IPS-15b (cell line): Measurements from ENCODE around the gene TVP23A.
"Not testable (repeated sequence)": the region's sequence is repeated elsewhere in the genome, so short reads cannot be mapped to it uniquely, and the experiment has no call there.

ENCODE experiments used
- H3K27me3 ChIP-seq: one replicate; pipeline ENCODE4 v1.6.1; 2013; ENCODE audit warnings: low read length; ENCODE audit not compliant: control insufficient read depth, insufficient read depth
- H3K36me3 ChIP-seq: one replicate; pipeline ENCODE4 v1.6.1; 2013; ENCODE audit warnings: low read length; ENCODE audit not compliant: control insufficient read depth, insufficient read depth
- H3K4me1 ChIP-seq: one replicate; pipeline ENCODE4 v1.6.1; 2013; ENCODE audit warnings: mild to moderate bottlenecking, low read length; ENCODE audit not compliant: control insufficient read depth, insufficient read depth
- H3K4me3 ChIP-seq: one replicate; pipeline ENCODE4 v1.5.1; 2013; ENCODE audit warnings: low read depth, low read length
- H3K9ac ChIP-seq: one replicate; pipeline ENCODE4 v1.6.1; 2013; ENCODE audit warnings: low read depth, mild to moderate bottlenecking, low read length
- H3K9me3 ChIP-seq: one replicate; pipeline ENCODE4 v1.6.1; 2013; ENCODE audit warnings: mild to moderate bottlenecking, low read length; ENCODE audit not compliant: control insufficient read depth, insufficient read depth

TVP23A gene

DNA sequence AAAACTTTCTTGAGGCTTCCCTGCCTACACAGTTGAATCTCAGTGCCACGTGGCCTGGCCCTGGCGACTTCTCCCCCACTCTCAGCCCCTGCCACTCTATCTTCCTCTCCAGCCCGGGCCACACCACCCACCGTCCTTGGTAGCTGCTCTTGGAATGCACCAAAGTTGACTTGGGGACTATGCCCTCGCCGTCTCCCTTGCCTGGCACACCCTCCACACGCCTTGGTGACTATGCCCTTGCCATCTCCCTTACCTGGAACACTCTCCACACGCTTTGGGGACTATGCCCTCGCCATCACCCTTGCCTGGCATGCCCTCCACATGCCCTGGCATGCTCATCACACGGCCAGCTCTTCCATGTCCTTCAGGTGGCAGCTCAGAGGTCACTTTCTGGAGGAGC, 15.5 kb upstream of the TVP23A start:
- Histone ChIP-seq H3K36me3 (no peaks in the 10 kb centered on the region), H3K4me3 (no peak overlapping the region), H3K27me3 (no peaks in the 10 kb centered on the region), H3K4me1 (no peaks in the 10 kb centered on the region), H3K9me3 (no peaks in the 10 kb centered on the region), H3K9ac (no peak overlapping the region)

DNA sequence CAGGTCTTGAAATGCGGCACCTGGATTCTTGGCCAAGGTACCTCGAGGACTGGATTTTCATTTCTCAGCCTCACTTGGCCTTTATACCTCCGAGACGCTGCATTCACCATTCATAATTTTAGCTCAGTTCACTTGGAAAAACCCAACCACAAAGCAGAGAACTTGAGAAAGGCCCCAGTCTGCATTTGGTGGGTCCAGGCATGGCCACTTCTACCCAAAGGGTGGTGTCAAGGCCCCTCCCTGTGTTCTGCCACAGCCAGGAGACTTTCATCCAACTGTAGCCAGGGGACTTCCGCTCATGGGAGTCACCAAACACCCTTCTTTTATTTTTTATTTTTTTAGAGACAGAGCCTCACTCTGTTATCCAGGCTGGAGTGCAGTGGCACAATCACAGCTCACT, 14.7 kb upstream of the TVP23A start:
- H3K36me3 ChIP-seq = no peaks in the 10 kb centered on the region
- H3K4me1 ChIP-seq = no peaks in the 10 kb centered on the region
- H3K9ac ChIP-seq = no peak overlapping the region
- no peak overlapping the region for H3K4me3 ChIP-seq
- no peaks in the 10 kb centered on the region for H3K27me3 ChIP-seq
- H3K9me3 ChIP-seq = no peaks in the 10 kb centered on the region

DNA sequence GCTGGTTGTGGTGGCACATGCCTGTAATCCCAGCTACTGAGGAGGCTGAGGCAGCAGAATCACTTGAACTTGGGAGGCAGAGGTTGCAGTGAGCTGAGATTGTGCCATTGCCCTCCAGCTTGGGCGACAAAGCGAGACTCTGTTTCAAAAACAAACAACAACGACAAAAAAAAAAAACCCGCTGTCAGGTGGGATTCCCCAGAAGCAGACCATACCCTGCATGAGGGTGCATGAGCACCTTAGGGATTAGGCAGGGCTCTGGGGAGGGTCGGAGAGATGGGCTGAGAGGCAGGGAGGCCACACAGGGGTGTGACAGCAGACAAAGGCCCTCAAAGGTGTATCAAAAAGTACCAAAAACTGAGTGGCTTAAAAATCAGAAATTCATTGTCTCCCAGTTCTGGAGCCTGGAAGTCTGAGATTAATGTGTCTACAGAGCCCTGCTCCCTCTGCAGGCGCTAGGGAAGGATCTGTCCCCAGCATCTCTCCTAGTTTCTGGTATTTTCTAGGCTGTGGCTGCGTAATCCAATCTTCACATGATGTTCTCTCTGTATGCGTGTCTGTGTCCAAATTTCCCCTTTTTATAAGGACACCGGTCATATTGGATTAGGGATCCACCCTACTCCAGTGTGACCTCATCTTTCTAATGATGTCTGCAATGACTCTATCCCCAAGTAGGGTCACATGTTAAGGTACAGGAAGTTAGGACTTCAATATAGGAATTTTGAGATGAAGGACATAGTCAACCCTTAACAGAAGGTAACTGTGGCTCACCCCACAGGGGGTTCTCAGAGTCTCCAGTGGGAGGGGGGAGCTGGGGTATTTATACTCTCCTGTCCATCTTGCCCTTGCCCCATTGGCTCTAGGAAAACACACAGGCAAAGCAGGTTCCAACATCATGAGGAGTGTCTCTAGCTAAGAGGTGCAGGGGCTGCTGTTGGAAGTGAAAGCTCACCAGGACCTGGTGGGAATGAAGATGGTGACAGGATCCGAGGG, 13.6 kb upstream of the TVP23A start:
- Histone ChIP-seq H3K36me3 (no peaks in the 10 kb centered on the region), H3K4me3 (no peak overlapping the region), H3K9me3 (no peaks in the 10 kb centered on the region), H3K27me3 (no peaks in the 10 kb centered on the region), H3K9ac (no peak overlapping the region), H3K4me1 (no peaks in the 10 kb centered on the region)

DNA sequence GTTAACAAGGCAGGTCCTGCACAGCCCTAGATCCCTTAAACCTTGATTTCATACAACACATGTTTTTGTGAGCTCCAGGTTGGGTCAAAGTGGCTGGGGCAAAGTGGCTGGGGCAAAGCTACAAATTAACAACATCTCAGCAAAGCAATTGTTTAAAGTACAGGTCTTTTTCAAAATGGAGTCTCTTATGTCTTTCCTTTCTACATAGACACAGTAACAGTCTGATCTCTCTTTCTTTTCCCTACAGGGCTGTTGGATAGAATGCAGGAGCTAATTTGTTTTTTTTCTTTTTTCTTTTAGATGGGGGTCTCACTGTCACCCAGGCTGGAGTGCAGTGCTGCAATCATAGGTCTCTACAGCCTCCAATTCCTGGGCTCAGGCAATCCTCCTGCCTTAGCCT, 11.6 kb upstream of the TVP23A start:
- not testable (repeated sequence) for H3K9me3 ChIP-seq, H3K36me3 ChIP-seq, H3K27me3 ChIP-seq, H3K4me1 ChIP-seq, H3K4me3 ChIP-seq, H3K9ac ChIP-seq

DNA sequence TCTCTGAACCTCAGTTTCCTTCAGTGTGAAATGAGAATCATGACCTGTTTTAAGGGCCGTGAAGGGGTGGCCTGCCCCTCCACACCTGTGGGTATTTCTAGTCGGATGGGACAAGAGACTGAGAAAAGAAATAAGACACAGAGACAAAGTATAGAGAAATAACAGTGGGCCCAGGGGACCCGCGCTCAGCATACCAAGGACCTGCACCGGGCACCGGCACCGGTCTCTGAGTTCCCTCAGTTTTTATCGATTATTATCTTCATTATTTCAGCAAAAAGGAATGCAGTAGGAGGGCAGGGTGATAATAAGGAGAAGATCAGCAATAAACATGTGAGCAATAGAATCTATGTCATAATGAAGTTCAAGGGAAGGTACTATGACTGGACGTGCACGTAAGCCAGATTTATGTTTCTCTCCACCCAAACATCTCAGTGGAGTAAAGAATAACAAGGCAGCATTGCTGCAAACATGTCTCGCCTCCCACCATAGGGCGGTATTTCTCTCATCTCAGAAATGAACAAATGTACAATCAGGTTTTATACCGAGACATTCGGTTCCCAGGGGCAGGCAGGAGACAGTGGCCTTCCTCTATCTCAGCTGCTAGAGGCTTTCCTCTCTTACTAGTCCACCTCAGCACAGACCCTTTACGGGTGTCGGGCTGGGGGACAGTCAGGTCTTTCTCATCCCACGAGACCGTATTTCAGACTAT, 10.9 kb upstream of the TVP23A start:
- H3K27me3 ChIP-seq, H3K4me1 ChIP-seq, H3K36me3 ChIP-seq, H3K9me3 ChIP-seq, H3K4me3 ChIP-seq, H3K9ac ChIP-seq: not testable (repeated sequence)

DNA sequence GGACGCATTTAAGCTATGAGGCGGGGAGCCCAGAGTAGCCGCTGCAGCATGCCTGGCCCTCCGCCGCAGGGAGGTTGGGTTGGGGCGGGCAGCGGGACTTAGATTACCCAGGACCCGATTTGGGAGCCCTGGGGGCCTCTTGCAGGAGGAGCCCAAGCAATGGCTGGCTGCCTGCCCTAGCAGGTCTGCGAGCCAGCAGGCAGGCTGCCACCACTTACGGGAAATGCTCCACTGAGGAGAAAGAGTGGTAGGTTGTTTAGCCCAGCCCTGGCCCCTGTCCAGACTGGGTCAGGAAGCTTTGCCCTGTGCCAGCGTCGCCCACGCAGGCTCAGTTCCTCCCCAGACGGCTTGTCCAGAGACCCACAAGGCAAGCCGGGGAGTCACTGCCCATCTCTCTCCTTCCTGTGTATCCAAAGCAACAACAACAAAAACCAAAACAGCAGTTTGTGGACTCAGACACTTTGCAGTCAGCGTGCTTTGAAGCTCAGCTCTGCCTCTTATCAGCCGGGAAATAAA, 10.3 kb upstream of the TVP23A start:
- Histone ChIP-seq H3K4me1 (no peaks in the 10 kb centered on the region), H3K36me3 (no peaks in the 10 kb centered on the region), H3K9me3 (no peaks in the 10 kb centered on the region), H3K9ac (no peak overlapping the region), H3K4me3 (no peak overlapping the region), H3K27me3 (no peaks in the 10 kb centered on the region)

DNA sequence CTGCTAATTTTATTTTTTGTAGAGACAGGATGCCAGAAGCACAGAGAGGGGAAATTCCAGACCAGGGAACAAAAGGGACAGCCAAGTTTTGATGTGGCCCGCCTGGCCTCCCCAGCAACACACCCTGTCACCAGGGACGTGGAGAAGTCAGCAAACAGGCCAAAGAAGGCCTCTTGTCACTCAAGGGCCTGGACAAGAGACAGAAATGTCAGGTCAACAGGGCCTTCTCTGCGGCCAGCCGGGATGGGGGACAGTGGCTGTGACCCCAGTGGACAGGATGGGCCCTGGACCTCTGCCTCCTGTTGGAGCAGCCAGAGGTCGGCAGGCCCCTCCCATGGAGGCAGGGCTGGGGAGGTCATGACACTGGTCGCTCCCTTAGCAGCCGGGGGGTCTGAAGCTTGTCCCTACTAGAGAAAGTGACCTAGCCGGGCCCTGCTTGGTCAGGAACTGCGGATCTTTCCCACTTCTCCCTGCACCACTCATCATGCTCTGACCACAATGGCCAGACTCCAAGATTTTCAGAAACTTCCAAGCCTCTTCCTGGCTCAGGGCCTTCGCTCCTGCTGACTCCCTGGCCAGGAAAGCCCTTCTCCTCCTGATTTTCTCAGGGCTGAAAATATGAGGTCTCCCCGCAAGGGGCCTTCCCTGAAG, 9.2 kb upstream of the TVP23A start:
- Histone ChIP-seq H3K4me1 (no peaks in the 10 kb centered on the region), H3K9ac (no peak overlapping the region), H3K27me3 (no peaks in the 10 kb centered on the region)

DNA sequence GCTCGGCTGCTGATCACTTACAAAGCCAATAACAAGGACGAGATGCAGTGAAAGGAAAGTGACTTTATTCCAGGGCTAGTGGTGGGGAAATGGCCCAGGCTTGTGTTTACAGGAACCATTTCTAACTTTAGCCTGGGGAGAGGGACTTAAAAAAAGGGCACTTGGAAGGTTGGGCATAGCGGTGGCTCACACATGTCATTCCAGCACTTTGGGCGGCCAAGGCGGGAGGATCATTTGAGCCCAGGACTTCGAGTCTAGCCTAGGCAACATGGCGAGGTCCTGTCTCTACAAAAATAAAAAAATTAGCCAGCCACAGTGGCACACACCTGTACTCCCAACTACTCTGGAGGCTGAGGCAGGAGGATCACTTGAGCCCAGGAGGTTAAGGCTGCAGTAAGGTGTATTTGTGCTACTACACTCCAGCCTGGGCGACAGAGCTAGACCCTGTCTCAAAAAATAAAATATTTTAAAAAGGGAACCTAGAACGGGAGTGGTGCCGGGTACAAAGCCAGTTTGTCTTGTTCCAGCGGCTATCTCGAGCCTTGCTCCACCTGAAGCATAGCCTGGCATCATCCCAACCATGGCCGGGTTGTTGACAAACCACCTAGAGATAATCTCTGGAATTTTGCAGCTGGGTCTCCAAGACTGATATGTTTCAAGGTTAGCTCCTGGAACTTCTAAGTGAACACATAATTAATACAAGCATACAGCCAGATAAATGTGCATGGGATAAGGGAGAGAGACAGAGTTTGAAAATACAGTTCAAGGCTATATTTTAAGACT, 5.7 kb upstream of the TVP23A start:
- Histone ChIP-seq H3K36me3 (no peaks in the 10 kb centered on the region), H3K27me3 (no peaks in the 10 kb centered on the region), H3K4me3 (no peak overlapping the region), H3K4me1 (no peaks in the 10 kb centered on the region), H3K9ac (no peak overlapping the region), H3K9me3 (no peaks in the 10 kb centered on the region)

More for the DNA sequence above, 9.2 kb upstream of the TVP23A start:
- Histone ChIP-seq H3K9me3 (no peaks in the 10 kb centered on the region), H3K36me3 (no peaks in the 10 kb centered on the region), H3K4me3 (no peak overlapping the region)

DNA sequence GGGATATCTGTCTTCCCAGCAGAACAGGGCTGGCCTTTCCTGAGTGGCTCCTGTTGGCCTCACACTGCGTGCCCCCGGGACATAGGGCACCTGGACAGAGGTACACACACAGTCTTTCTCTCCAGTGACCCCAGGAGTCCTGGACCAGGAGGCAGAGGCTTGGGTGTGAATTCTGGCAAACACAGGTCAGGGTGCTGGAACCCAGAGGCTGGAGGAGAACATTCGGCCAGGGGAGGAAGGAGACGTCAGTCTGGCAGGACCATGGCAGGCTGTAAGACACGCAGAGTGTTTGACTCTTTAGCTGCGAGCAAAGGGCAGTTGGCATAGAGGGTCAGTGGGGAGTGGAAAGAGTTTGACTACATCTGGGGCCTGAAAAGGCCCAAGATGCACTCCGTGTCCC, 4.1 kb upstream of the TVP23A start:
- Histone ChIP-seq H3K36me3 (no peaks in the 10 kb centered on the region), H3K27me3 (peaks cover 3% of the 10 kb centered on the region), H3K9me3 (no peaks in the 10 kb centered on the region), H3K4me3 (no peak overlapping the region), H3K9ac (no peak overlapping the region), H3K4me1 (no peaks in the 10 kb centered on the region)

DNA sequence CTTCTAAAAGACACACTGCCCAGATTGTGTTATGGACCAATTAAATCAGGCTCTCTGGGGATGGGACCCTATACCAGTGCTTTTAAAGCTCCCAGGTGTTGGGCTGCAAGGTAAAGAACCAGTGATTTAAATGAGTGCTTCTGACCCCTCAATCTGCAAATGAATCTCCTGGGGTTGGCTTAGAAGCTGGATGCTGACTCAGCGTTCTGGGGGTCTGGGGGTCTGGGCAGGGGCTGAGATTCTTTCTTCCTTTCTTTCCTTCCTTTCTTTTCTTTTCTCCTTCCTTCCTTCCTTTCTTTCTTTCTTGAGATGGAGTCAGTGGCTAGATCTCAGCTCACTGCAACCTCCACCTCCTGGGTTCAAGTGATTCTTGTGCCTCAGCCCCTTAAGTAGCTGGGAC, 2.0 kb upstream of the TVP23A start:
- Histone ChIP-seq H3K9ac (no peak overlapping the region), H3K4me3 (no peak overlapping the region), H3K36me3 (no peaks in the 10 kb centered on the region), H3K27me3 (peaks cover 3% of the 10 kb centered on the region), H3K4me1 (no peaks in the 10 kb centered on the region), H3K9me3 (no peaks in the 10 kb centered on the region)

DNA sequence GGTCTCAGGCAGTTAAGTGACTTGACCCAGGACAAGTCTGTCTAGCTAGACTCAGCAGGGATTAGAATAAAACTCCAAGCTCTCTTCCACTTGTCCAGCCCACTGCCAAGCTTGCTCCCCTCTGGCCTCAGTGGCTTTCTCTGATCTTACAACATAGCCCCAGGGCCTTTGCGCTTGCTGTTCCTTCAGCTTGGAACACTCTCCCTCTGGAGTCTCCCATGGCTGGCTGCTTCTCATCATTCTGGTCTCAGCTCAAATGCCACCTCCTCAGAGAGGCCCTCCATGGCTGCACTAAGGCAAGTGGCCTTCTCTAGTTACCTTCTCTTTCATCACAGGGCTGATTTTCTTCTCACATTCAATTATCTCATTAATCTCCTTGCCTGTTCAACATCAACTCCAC, 1.1 kb downstream of the TVP23A start:
- Histone ChIP-seq H3K4me1 (no peaks in the 10 kb centered on the region), H3K9ac (no peak overlapping the region), H3K27me3 (peaks cover 3% of the 10 kb centered on the region), H3K36me3 (no peaks in the 10 kb centered on the region), H3K4me3 (peak overlapping the region; percentile 50), H3K9me3 (no peaks in the 10 kb centered on the region)
